ENCODE results near the gene RET.

GRCh38 chr10:43064331-43065075, 12.4 kb upstream of the RET start:
- TF ChIP-seq CTCF (IDR thresholded peaks at IDR 0.05): no peak
- no peak for TF ChIP-seq POLR2AphosphoS5 (IDR thresholded peaks at IDR 0.05; ENCODE audit: low read depth, low read length)
- TF ChIP-seq SIN3A (IDR thresholded peaks at IDR 0.05; ENCODE audit: borderline replicate concordance, insufficient read depth, low read depth, low read length): no peak
- no peak for TF ChIP-seq TCF7L2 (IDR thresholded peaks at IDR 0.05; ENCODE audit: low read depth, low read length)
- TF ChIP-seq REST (IDR thresholded peaks at IDR 0.05; ENCODE audit: insufficient read depth in 1 of 2, low read depth in 2 of 2, low read length in 1 of 2): no peak

All from Panc1 (cell line).